ENCODE results near the gene LRMDA.
"Not testable (repeated sequence)": the region's sequence is repeated elsewhere in the genome, so short reads cannot be mapped to it uniquely, and the experiment has no call there.

Gene LRMDA

DNA sequence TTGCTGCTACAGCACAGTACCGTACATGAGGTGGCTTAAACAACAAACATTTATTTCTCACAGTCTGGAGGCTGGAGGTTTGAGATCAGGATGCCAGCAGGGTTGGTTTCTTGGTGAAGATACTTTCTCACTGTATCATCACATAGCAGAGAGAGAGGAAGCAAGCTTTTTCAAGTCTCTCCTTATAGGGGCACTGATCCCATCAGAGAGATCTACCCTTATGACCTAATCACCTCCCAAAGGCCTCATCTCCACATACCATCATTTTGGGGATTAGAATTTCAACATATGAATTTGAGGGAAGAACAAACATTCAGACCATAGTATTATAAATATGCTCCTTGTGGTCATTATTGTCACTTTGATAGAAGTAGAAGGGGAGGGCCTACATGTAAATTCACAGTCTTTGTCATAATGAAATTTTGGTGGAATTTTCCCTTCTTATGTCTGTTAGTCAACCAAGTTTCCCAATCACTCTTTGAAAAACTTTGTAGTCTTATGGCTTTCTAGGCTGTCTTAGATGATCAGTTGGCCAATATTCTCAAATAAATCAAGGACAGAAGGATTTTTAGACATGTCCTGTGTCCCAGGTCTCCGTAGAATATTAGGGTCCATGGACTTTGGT, 606.2 kb downstream of the LRMDA start:
- DNase-seq, result no peak

DNA sequence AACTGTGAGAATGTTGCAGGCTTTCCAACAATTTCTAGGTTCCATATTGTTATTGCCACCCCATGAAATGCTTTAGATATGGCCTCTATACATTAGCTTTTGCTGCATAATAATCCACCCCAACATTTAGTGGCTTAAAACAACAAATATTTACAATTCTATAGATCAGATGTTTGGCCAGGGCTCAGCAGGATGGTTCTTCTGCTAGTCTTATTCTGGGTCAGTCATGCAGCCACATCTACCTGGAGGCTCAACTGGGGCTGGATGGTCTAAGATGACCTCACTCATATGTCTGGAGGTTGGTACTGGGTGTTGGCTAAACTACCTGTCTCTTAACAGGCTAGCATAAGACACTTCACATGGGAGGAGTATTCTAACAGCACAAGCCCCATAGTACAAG, 607.3 kb downstream of the LRMDA start:
- no peak for DNase-seq

DNA sequence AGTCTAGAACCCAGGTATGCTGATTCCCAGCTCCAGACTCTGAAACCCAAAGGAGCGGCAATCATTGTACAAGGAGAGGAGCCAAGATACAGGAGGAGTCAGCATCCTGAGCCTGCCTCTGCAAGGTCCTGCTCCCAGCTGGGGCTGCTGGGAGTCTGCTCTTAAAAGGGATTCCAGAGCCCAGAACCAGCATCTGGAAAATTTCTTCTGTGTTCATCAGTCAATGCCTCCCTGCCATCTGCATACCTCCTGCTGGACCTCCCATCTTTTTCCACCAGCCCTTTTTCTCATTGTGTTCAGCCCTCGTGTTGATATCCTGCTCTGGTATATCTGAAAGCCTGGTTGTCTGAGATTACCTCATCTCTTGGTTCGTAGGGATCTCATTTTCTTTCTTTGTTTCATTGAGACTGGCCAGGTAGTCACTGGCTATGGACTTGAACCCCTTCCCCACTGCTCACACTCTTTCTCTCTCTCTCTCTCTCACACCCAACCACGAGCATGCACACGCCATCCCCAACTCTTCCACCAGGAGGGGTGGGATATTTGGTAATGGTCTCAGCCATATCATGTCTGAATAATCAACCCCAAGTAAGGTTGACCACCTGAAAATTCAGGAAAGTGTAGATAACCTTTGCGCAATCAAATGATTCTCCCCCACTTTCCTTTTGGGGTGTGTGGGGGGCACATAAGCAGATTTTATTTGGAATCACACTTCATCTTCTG, 608.8 kb downstream of the LRMDA start:
- DNase-seq, result no peak

DNA sequence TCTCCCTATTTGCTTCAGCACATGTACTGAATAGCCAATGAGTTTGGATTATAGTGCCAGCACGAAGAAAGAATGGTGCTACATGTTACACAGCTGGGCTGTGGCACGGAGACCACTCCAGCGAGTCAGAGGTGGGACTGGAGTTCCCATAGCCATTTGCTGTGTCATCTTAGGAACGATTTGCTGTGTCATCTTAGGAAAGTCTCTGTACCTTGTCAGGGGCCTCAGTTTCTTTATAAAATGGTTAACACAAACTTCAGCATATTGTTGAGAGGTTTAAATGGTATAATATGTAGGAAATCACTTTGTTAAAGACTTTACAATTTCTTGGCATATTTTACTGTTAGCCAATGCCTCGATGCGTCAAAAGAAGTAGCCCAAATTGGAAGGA, 609.4 kb downstream of the LRMDA start:
- DNase-seq, result no peak

DNA sequence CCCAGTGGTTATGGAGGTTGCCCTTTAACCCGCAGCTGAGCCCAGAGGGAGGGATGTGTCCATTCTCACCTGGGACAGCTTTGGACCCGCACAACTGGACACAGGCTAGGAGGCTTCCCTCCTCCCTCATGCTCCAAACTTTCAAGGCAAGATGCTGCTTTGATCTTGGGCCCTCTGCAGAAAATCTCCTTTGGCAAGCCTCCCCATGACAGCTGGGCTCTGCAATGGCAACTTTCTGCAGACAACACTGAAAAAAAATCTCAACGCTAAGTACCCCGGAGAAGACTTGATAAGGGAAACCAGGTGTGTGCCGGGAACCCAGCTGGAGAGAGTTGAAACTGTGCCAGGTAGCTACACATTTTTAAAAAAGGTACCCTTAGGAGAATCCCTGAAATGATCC, 610.1 kb downstream of the LRMDA start:
- DNase-seq, result no peak

DNA sequence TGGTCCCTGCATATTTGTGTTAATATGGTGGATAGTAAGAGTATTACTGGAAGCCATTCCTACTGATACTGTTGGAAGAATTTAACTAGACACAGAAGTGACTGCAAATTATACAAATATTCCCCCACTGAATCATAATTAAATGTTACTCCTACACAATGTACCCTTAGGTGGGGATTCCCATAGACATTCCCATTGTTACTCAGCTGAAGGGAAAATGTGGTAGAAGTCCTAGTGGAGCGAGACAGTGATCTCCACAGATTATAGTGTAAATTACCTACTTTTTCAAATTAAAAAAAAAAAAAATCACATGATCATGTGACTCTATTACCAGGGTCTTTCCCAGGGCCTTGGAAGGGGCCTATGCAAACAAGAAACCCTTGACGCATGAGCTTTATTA, 611.8 kb downstream of the LRMDA start:
- DNase-seq, result no peak

DNA sequence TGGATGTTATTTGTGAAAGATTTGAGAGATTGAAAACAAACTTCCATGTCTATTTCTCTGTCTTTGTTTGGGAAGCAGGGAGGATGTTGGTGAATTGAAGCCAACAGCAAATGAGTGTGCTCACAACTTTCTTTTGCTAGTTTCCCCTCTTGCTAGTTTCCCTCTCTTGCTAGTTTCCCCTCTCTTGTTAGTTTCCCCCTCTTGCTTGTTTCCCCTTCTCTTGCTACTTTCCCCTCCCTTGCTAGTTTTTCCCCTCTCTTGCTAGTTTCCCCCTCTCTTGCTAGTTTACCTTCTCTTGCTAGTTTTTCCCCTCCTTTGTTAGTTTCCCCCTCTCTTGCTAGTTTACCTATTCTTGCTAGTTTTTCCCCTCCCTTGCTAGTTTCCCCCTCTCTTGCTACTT, 613.3 kb downstream of the LRMDA start:
- no peak for DNase-seq

DNA sequence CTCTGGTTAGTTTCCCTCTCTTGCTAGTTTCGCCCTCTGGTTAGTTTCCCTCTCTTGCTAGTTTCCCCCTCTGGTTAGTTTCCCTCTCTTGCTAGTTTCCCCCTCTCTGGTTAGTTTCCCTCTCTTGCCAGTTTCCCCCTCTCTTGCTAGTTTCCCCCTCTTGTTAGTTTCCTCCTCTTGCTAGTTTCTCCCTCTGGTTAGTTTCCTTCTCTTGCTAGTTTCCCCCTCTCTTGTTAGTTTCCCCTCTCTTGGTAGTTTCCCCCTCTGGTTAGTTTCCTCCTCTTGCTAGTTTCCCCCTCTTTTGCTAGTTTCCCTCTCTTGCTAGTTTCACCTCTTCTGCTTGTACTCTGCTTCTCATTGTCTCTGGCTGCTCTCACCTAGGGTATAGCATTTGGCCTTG, 613.8 kb downstream of the LRMDA start:
- DNase-seq, result no peak

DNA sequence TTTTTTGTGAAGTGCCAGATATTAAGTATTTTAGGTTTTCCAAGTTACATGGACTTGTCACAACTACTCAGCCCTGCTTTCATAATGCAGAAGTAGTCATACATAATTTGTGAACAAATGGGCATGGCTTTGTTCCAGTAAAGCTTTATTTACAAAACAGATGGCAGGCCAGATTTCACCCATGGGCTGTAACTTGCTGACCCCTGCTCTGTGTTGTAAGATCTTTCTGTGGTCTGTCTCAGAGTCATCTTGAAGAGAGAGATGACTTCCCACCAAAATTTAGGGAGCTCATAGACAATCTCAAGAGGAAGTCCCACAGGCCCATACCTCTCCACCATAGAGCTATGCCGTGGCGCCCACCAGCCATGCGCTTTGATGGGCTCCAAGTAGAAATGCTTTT, 616.1 kb downstream of the LRMDA start:
- DNase-seq, result no peak

DNA sequence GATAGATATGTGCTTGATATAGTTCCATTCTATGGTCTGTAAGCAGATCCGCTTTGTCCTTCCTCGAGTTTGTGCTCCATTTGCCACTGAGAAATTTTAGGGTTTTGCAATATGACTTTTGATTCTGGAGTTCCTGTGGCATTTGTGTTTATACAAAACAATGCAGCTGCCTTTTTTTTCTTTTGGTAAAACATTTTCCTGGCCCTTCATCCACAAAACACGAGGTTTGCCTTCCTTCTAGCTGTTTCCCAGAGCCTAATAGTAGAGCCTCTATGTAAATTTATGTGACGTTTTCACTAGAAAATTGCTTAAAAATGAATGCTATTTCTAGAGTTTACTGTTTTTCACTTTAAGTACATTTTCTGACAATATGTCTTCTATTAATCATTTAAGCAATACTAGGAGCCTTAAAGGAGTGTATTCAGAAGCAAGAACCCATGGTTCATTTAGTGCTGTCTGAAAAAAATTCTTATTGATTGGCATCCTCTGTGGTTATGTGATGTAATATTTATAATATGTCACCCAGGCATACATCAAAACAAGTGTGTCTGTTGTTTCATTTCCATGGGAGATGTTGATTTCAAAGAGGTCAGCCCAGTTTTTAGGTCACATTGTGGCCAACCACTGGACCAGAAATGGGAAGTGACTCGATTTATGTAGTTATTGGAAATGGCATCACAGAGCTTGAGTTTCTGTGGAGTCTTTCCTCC, 618.3 kb downstream of the LRMDA start:
- DNase-seq, result no peak

DNA sequence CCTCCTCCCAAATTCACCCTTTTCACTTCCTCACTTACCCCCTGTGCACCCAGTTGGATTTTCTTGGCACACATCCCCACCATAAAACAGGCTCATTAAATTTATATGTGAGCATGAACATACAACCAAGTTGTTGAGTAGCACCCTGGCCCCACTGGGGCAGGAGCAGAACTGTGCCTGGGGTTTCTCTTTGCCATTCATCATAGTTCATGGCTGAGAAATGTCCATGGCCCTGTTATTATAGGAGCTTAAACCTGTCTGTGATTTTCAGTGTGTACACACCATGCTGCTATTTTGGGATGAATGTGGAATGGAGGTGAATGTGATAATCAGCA, 618.8 kb downstream of the LRMDA start:
- DNase-seq, result no peak

DNA sequence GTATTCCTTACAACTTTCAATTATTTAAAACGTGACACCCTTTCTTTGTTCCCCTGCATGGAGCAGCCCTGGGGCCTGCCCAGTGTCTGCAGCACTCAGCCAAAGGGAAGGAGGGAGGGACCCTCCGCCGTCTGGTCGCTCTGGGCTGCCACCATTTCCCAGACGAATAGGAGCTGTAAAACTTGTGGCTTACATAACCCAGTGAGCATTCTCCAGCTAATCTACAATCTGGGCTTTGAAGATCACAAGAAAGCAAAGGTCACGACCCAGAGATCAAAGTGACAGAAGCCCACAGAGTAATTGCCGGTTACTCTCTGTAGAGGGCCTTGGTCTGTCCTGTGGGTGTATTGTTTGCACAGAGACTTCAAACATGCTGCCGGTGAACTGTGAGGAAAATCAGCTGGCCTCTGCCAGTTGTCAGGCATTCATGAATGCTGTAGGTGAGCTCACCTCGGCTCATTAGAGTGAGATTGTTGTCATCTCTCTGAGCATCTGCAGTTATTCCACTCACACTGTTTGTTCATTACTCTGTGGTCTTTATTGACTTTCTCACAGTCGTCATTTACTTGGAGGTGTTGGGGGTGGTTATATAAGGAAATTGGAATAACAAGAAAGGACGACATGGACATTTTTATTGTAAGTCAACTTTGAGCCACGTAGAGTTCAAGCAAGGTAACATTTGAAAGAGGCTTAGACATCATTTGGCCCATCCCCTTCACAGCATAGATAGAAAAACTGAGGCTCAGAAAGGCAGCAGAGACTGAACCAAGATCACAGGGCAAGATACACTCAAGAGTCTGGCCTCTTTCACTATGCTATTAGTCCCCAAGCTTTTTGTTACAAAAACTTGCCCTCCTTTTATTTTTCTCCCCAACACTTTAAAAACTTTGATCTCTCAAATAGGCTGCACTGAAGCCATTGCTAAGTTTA, 619.8 kb downstream of the LRMDA start:
- DNase-seq, result no peak

DNA sequence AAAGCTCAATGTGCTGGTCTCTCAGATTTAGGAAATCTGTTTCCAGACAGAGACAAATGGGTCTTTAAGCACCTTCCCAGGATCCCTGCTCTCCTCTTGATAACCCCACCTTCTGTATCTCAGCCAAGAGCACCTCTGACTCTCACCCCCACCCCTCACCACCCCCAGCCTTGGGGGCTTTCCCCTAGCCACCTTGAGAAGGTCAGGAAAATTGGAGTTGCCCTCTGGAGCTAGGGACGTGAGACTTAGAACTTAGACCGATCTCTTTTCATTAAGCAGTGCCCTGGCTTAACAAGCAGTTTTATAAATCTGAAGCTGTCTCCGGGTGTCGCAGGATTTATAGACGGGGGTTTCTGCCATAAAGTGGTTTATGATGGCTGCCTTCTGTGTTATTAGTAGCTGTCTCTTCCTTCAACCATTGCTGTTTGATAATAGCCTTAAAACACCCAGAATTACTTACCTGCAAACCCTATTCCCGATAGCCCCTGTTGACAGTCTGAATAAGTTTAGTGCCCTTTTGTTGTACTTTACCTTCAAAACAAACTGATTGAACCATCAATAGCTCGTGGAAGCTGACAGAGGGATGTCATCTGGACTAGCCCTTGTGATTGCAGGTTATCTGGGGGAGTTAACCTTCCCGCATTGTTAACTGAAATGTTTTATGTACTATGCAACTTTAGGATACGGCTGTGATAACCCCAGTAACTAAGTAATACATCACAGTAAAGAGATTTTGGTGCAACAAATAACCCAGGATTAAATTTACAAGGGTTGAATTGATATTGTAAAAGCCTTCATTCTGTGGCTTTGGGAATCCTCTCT, 621.5 kb downstream of the LRMDA start:
- DNase-seq, result no peak

DNA sequence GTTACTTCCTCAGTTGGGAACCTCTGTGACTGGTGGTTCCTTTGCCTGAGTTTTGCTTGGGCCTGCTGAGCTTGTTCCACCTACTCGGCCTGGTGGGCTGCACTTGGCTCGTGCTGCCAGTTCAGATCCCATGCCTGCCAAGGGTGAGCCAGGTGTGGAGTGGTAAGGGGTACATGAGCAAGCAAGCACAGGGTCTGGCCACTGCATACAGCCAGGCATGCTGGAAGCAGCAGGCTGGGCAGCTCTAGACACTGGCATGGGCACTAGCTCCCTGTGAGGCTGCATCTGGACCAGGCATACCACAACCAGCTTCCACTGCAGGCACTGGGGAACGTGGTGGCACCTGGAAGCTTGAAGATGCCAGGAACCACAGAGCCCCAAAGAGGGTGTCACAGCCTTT, 624.0 kb downstream of the LRMDA start:
- no peak for DNase-seq

DNA sequence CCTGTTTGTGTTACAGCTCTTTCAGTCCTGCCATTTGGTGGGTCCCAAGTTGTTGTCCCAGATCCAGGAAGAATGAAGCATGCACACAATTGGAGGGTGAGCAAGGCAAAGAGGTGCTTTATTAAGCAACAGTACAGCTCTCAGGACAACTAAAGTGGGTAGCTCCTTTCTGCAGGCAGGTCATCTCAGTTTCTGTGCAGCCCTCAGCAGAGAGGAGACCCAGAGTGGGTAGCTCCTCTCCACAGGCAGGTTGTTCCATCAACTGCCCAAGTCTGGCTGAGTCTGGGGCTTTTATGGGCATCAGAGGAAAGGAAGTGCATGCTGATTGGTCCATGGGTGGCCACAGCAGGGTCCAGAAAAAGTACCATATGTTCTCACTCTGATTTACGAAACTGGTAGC, 624.5 kb downstream of the LRMDA start:
- DNase-seq, result no peak

DNA sequence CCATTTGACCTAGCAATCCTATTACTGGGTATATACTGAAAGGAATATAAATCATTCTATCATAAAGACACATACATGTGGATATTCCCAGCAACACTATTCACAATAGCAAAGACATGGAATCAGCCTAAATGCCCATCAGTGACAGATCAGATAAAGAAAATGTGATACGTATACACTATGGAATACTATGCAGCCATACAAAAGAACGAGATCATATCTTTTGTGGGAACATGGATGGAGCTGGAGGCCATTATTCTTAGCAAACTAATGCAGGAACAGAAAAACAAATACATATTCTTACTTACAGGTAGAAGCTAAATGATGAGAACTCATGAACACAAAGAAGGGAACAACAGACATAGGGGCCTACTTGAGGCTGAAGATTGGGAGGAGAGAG, 629.6 kb downstream of the LRMDA start:
- not testable (repeated sequence) for DNase-seq

DNA sequence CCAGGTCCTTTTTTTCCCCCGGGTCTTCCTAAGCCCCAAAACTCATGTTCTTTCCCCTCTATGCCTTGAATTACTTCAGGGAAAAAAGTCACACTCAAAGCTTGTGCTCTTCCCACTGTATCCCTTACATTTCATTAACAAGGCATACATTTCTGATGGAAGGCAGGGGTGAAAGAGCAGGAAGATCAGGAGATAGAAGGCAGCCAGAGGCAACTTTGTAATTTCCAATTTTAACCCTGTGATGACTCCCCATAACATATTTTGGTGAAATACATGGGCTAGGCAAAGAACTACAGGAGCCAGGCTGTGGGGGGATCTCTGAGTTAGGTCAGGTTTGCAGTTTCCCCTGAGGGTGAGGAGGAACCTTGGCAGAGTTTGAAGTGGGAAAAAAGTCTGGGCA, 635.0 kb downstream of the LRMDA start:
- DNase-seq, result no peak

DNA sequence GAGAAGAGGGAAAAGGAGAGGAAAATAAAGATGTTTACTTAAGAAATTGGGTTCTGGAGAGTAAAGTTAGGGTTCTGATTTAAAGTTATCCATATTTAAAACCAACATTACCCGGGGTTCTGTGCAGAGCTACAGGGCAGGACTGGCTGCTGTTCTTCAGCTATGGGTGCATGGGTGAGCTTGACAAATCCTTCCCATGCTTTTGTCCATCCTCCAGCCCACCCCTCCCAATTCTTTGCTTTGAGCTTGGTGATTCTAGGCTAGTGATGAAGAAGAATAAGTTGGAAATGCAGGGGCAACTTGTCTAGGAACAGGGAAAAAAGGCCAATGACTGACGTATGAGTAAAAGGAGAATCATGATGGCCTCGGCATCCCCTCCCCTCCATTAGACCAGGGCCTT, 636.0 kb downstream of the LRMDA start:
- DNase-seq, result no peak

DNA sequence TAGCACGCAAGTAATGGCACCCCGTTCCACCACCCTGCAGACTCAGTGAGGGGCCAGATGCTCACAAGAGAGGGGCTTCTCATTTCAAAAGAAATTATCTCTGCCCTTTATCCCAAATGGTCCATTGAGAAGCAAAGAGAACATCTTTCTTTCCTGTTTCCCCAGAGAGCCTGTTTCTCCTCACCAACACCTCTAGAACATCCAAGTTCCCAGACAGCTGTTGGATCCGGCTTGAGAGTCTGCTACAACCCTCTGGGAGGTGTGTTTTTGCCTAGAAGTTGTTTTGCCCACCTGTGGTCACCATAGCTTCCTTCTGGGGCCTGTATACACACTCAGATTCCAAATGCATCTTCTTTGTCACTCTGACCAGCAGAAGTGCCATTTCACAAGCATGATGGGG, 637.4 kb downstream of the LRMDA start:
- no peak for DNase-seq

DNA sequence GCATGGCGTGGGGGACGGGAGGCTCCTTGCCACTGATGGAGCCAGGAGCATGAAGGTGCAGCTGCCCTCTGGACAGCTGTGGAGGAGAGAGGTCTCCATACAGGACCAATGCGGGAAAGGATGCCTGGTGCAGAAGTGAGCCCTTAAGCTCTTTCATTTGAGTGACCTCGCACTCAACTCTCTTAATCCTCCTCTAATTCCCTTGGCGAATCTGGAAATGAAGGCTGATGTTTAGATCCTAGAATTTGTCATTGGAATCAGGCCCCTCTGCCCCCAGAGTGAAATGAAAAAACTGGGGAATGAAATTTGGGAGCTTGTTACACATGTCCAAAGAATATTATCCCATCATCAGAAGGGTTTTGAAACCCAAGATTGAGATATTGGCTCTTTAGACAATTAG, 639.5 kb downstream of the LRMDA start:
- DNase-seq, result no peak

DNA sequence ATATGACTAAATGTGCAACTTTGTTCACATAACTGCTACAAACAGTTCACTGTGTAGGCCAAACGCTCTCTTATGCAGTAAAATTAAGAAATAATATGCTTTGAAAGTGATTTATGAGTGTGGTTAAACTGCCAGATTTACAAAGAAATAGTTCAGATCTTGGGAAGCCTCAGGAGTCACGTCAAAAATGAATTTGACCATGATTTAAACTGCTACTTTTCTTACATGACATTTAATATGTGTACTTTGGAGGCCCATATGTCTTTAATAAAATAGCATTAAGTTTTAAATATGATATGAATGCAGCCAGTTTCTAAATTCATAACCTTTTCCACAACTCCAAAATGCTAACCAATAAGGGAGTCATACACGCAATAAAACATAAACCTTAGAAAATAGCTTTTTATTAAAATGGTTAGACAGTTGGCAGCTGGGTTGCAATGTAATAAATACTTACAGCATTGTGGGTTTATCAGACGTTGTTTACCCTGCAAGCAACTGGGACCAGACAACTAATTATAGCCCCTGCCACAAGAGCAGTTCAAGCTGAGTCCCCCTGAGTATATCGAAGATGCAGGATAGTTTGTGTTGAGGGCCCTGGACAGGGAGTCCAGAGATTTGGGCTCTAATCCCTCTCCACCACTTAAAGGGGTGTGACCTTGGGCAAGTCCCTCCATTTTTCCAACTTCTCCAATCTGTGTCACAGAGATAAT, 640.4 kb downstream of the LRMDA start:
- no peak for DNase-seq

DNA sequence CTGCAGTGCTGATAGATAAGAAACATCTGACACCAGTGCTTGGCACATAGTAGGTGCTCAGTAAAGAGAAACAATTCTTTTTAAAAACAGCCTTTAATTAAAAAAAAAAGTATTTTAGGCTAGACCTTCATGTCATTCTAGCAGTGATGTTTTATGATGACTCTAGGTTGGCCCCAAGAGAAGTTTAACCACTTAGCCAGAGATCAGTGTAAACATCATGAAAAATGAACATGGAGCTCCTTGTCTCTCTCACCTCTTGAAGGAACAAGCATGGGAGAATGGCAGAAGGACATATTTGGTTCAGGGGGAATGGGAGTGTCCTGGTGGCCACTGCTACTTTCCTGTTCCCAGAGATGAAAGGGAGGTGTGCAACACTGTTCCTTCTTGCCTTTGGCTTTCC, 641.0 kb downstream of the LRMDA start:
- no peak for DNase-seq
